Glutamatergic neuron (in vitro differentiated cells): ENCODE measurements around the gene PNLIPRP1. TPM values are rescaled to one million over a fixed set of nuclear protein-coding genes. Genes with fewer than 3 reads are reported as not detected.

Experiments
- DNase-seq: peaks from one replicate; pipeline ENCODE4 v3.0.0; 2022
- H3K27ac Mint-ChIP-seq: one replicate; pipeline ENCODE4 v1.8.0; 2020; ENCODE audit warnings: mild to moderate bottlenecking, mixed read lengths, inconsistent platforms; ENCODE audit not compliant: unreplicated experiment
- H3K27me3 Mint-ChIP-seq: one replicate; pipeline ENCODE4 v1.8.0; 2020; ENCODE audit warnings: mild to moderate bottlenecking, moderate library complexity, mixed read lengths, inconsistent platforms; ENCODE audit not compliant: unreplicated experiment
- H3K36me3 Mint-ChIP-seq: one replicate; pipeline ENCODE4 v1.8.0; 2020; ENCODE audit warnings: mild to moderate bottlenecking, mixed read lengths, inconsistent platforms; ENCODE audit not compliant: unreplicated experiment
- H3K4me1 Mint-ChIP-seq: one replicate; pipeline ENCODE4 v1.8.0; 2020; ENCODE audit warnings: mild to moderate bottlenecking, low read depth, mixed read lengths, inconsistent platforms; ENCODE audit not compliant: unreplicated experiment
- H3K4me3 Mint-ChIP-seq: one replicate; pipeline ENCODE4 v1.8.0; 2020; ENCODE audit warnings: mild to moderate bottlenecking, mixed read lengths, inconsistent platforms; ENCODE audit not compliant: unreplicated experiment
- H3K9me3 Mint-ChIP-seq: one replicate; pipeline ENCODE4 v1.8.0; 2020; ENCODE audit warnings: mild to moderate bottlenecking, moderate library complexity, mixed read lengths, inconsistent platforms; ENCODE audit not compliant: unreplicated experiment
- CTCF ChIP-seq: fragments of 200-600 bp; sonication (generic); IDR thresholded peaks from one replicate; pipeline ENCODE4 v1.5.0; 2021; ENCODE audit not compliant: partially characterized antibody, unreplicated experiment
- total RNA-seq: library from RNA; stranded (reverse); fragmentation: NEBNext Ultra II Directional; extraction: Animal tissue kit (Norgen Biotek cat#: 25700); gene quantifications from one replicate; pipeline ENCODE4 v1.2.1, GENCODE V29; 2021; ENCODE audit not compliant: unreplicated experiment

PNLIPRP1 gene
- total RNA-seq, 1 donor from 2014 or later = not detected

GRCh38 chr10:116655568-116655967 lies 64.8 kb downstream of the PNLIPRP1 start:
- no peaks in the 10 kb centered on the region for H3K9me3 Mint-ChIP-seq
- DNase-seq = no peak
- TF ChIP-seq CTCF = no peak
- H3K27ac Mint-ChIP-seq = no peak overlapping the region
- peaks cover 3% of the 10 kb centered on the region for H3K27me3 Mint-ChIP-seq
- no peak overlapping the region for H3K4me3 Mint-ChIP-seq
- no peaks in the 10 kb centered on the region for H3K4me1 Mint-ChIP-seq
- H3K36me3 Mint-ChIP-seq = no peaks in the 10 kb centered on the region

- Mint-ChIP-seq H3K36me3 (no peaks in the 10 kb centered on the region), H3K27ac (no peak overlapping the region), H3K27me3 (peaks cover 3% of the 10 kb centered on the region), H3K9me3 (no peaks in the 10 kb centered on the region), H3K4me3 (no peak overlapping the region), H3K4me1 (no peaks in the 10 kb centered on the region)
- no peak for TF ChIP-seq CTCF
- DNase-seq = no peak
These were observed 65.3 kb downstream of the PNLIPRP1 start for GRCh38 chr10:116656044-116656443.

- Mint-ChIP-seq H3K9me3 (no peaks in the 10 kb centered on the region), H3K36me3 (no peaks in the 10 kb centered on the region), H3K4me3 (no peak overlapping the region), H3K4me1 (no peaks in the 10 kb centered on the region), H3K27me3 (peaks cover 3% of the 10 kb centered on the region), H3K27ac (no peak overlapping the region)
- no peak for DNase-seq
- no peak for TF ChIP-seq CTCF
These were observed 67.2 kb downstream of the PNLIPRP1 start for GRCh38 chr10:116657863-116658551.

Other genes starting within 250 kb of the PNLIPRP1 start
- gene PNLIPRP3, start 163.1 kb upstream of the PNLIPRP1 start, total RNA-seq = not detected
- gene PNLIP, start 45.0 kb upstream of the PNLIPRP1 start, total RNA-seq = not detected
- gene PNLIPRP2, start 30.0 kb downstream of the PNLIPRP1 start, total RNA-seq = not detected
- gene HSPA12A, start 151.6 kb downstream of the PNLIPRP1 start, total RNA-seq = 75.0 TPM